Adrenal gland (tissue), 5 donors: ENCODE measurements around the gene NARF.

ENCODE experiments used
- CTCF ChIP-seq, 6 experiments: fragments of 450-650 bp in 4 of 6; fragments of 200-600 bp in 2 of 6; sonication (generic) in 1 of 6; IDR thresholded peaks; 1 replicate in 5 of 6; 2 replicates in 1 of 6; pipeline versions ENCODE4 v1.5.1 to v1.8.0; 2016 to 2021; ENCODE audit warnings: antibody characterized with exemption in 6 of 6, mild to moderate bottlenecking in 2 of 6, moderate library complexity in 1 of 6
- POLR2A ChIP-seq, 2 donors: fragments of 450-650 bp; IDR thresholded peaks; one replicate each; pipeline ENCODE4 v1.6.1; 2017; ENCODE audit warnings: antibody characterized with exemption in 2 of 2, mild to moderate bottlenecking in 2 of 2, moderate library complexity in 1 of 2
- donor health status: DM: no; HTN: no; CAD: no.

- TF ChIP-seq CTCF (IDR thresholded peaks at IDR 0.05) (no peak), POLR2A (IDR thresholded peaks at IDR 0.05) (no peak)
Observed at GRCh38 chr17:82483836-82484235, 25.3 kb downstream of the NARF start.
